H1 (cell line): ENCODE data around the gene IQGAP3. TPM values are rescaled to one million over a fixed set of nuclear protein-coding genes. Genes with fewer than 3 reads are reported as not detected.

Experiments used
- SIN3A ChIP-seq, 2 experiments: IDR thresholded peaks in 1 of 2; conservative IDR thresholded peaks in 1 of 2; 2 replicates each; pipeline ENCODE4 v1.6.1; 2011 to 2012; ENCODE audit warnings: low read length in 2 of 2, improper control_type of control experiment in 1 of 2, low read depth in 1 of 2, mild to moderate bottlenecking in 1 of 2
- TAF1 ChIP-seq: IDR thresholded peaks from 2 replicates; pipeline ENCODE4 v1.6.1; 2011; ENCODE audit warnings: mild to moderate bottlenecking, low read depth, low read length
- polyA plus RNA-seq, 7 experiments: library from polyadenylated mRNA; depleted of rRNA in 3 of 7; stranded (reverse) in 5 of 7; unstranded in 2 of 7; fragments of >200 nt in 5 of 7; fragments of 200-250 nt in 2 of 7; gene quantifications; 1 replicate in 5 of 7; 2 replicates in 1 of 7; 4 replicates in 1 of 7; pipeline versions ENCODE4 v1.2.1 to v1.2.3, GENCODE V29; 2011 to 2013; ENCODE audit warnings: missing spikeins in 2 of 7, mixed read lengths in 2 of 7
- total RNA-seq: library from RNA; stranded (reverse); fragmentation: NEBNext Ultra II Directional; extraction: Animal tissue kit (Norgen Biotek cat#: 25700); gene quantifications from 2 replicates; pipeline ENCODE4 v1.2.1, GENCODE V29; 2021

The IQGAP3 gene
- total and polyA plus RNA-seq, 2 of the 8 experiments (the other 6 are each of a cell fraction or from before 2014, with no cell fraction given): 14.6 to 22.3 TPM

- no peak; a peak in 1 of 4 replicates for TF ChIP-seq SIN3A (conservative IDR thresholded peaks at IDR 0.05 in 1 of 2, IDR thresholded peaks at IDR 0.05 in 1 of 2; ENCODE audit: low read depth in 1 of 2, low read length in 2 of 2)
- peak; percentile 71; the same call in 1 of the 2 replicates for TF ChIP-seq TAF1
Observed at GRCh38 chr1:156502894-156503697, 69.3 kb downstream of the IQGAP3 start (continued).
